ENCODE measurements around the gene AKAP8. TPM values are rescaled to one million over a fixed set of nuclear protein-coding genes. Genes with fewer than 3 reads are reported as not detected.

AKAP8 gene
- total RNA-seq, 1 experiment from 2014 or later = 59.5 TPM

- H3K79me2 ChIP-seq (ENCODE audit: insufficient read depth, low read length) = peaks cover 87% of the 10 kb centered on the region
- no peaks in the 10 kb centered on the region for H3K23me2 ChIP-seq (ENCODE audit: insufficient read length, low read depth, low read length, poor library complexity, severe bottlenecking)
- no peaks in the 10 kb centered on the region for H3K27me3 ChIP-seq (ENCODE audit: insufficient read depth, low read length)
- no peak overlapping the region for H3K4me3 Mint-ChIP-seq
- H2BK15ac ChIP-seq (ENCODE audit: low read depth, low read length) = no peak overlapping the region
- no peaks in the 10 kb centered on the region for H3K9me3 Mint-ChIP-seq
- H4K5ac ChIP-seq (ENCODE audit: insufficient read length, low read depth, low read length) = no peak overlapping the region
- H2BK5ac ChIP-seq (ENCODE audit: insufficient read length, low read length) = no peak overlapping the region
- H4K20me1 ChIP-seq (ENCODE audit: control insufficient read depth, insufficient read depth, insufficient read length) = no peaks in the 10 kb centered on the region
- no peaks in the 10 kb centered on the region for H3K79me1 ChIP-seq (ENCODE audit: insufficient read depth, low read depth, low read length, poor library complexity, severe bottlenecking)
- no peak overlapping the region for H3T11ph ChIP-seq (ENCODE audit: low read length)
- no peak overlapping the region for H4K91ac ChIP-seq (ENCODE audit: insufficient read length, low read depth, low read length)
- no peak overlapping the region for H2AFZ ChIP-seq (ENCODE audit: low read length)
- H3K36me3 Mint-ChIP-seq (ENCODE audit: insufficient read depth in 1 of 3, low read depth in 3 of 3) = peaks cover 0 to 5% (median 4%) of the 10 kb centered on the region in 3 experiments; a peak in 3 of 7 replicates
- no peak overlapping the region for H2AK5ac ChIP-seq (ENCODE audit: insufficient read length, low read length)
- H3K56ac ChIP-seq (ENCODE audit: insufficient read length, low read depth, low read length) = no peak overlapping the region
- H2BK20ac ChIP-seq (ENCODE audit: low read depth, low read length, poor library complexity, severe bottlenecking) = no peak overlapping the region
- no peak overlapping the region for H2BK12ac ChIP-seq (ENCODE audit: insufficient read length, low read depth, low read length)
- H2BK120ac ChIP-seq (ENCODE audit: low read depth, low read length, poor library complexity, severe bottlenecking) = no peak overlapping the region
- WGBS (ENCODE audit: extremely low coverage, insufficient read length, low lambda C conversion rate) = no CpG with 5 or more reads among the region's 3 CpGs
- no peak overlapping the region for H3K4ac ChIP-seq (ENCODE audit: low read depth, low read length)
- H3K23ac ChIP-seq (ENCODE audit: insufficient read length, low read depth, low read length) = no peak overlapping the region
- no peak overlapping the region for H4K8ac ChIP-seq (replicated peaks; ENCODE audit: insufficient read length, low read depth, low read length)
- no peak for TF ChIP-seq CTCF (conservative IDR thresholded peaks at IDR 0.05)
- peaks cover 56 to 57% of the 10 kb centered on the region in 2 experiments for H3K4me1 Mint-ChIP-seq
- H3K27ac Mint-ChIP-seq = peak overlapping the region in 2 of 3 experiments; percentile 42 to 73; a peak in 3 of 7 replicates
- no peaks in the 10 kb centered on the region for H3K9me3 ChIP-seq (ENCODE audit: control insufficient read depth, low read depth, low read length)
- H3K18ac ChIP-seq (ENCODE audit: insufficient read length, low read depth, low read length) = no peak overlapping the region
- no peak overlapping the region for H3K4me2 ChIP-seq (ENCODE audit: insufficient read depth, insufficient read length, low read length)
- no peak overlapping the region for H3K27ac ChIP-seq (ENCODE audit: insufficient read length, low read depth, low read length)
- no peaks in the 10 kb centered on the region for H3K27me3 Mint-ChIP-seq (ENCODE audit: low read depth)
- DNase-seq = no peak
- no peak overlapping the region for H3K9ac ChIP-seq (ENCODE audit: extremely low read depth, insufficient read length, low read length)
- H3K4me1 ChIP-seq (ENCODE audit: insufficient read depth, low read length) = peaks cover 4% of the 10 kb centered on the region; the same call in 1 of the 2 replicates
- H3K14ac ChIP-seq (ENCODE audit: insufficient read depth, low read length) = no peak overlapping the region
Observed at GRCh38 chr19:15317392-15318071, 62.1 kb downstream of the AKAP8 start.
